H1 (cell line): ENCODE measurements around the gene FAM171A1. TPM values are rescaled to one million over a fixed set of nuclear protein-coding genes. Genes with fewer than 3 reads are reported as not detected.
"Not testable (repeated sequence)": the region's sequence is repeated elsewhere in the genome, so short reads cannot be mapped to it uniquely, and the experiment has no call there.

ENCODE experiments used
- CTCF ChIA-PET: fragments of 300-600 bp; sonication (Branson Sonifier 250); formaldehyde crosslinking; loops from one replicate; lab custom pipeline; 2021; ENCODE audit not compliant: partially characterized antibody; lab: Charles Lee
- POLR2A ChIA-PET: fragments of 300-600 bp; sonication (Branson Sonifier 250); formaldehyde crosslinking; loops from one replicate; lab custom pipeline; 2021; ENCODE audit warnings: inconsistent platforms; ENCODE audit not compliant: partially characterized antibody; lab: Charles Lee
- DNase-seq, 2 experiments: peaks; one replicate each; pipeline versions ENCODE4 v3.0.0 to v3.0.0-alpha.2; 2010 to 2022; ENCODE audit warnings: low spot score in 2 of 2, low read depth in 1 of 2, mixed read lengths in 1 of 2
- FAIRE-seq: peaks from 2 replicates; lab custom pipeline; 2011; peaks lifted over from hg19 to GRCh38; lab: Jason Lieb, UNC
- H2AFZ ChIP-seq: 2 replicates; pipeline ENCODE4 v1.8.1; 2012; ENCODE audit warnings: low read length, inconsistent platforms
- H2AK5ac ChIP-seq: 2 replicates; pipeline ENCODE4 v1.6.1; 2013; ENCODE audit warnings: low read depth, low read length
- H2BK120ac ChIP-seq: replicated peaks from 2 replicates; pipeline ENCODE3; 2013; ENCODE audit warnings: low read depth, low read length, inconsistent platforms
- H2BK12ac ChIP-seq: 2 replicates; pipeline ENCODE4 v1.6.1; 2013; ENCODE audit warnings: low read depth, low read length
- H2BK15ac ChIP-seq: 2 replicates; pipeline ENCODE4 v1.6.1; 2013; ENCODE audit warnings: low read length
- H2BK20ac ChIP-seq: 2 replicates; pipeline ENCODE4 v1.6.1; 2013; ENCODE audit warnings: low read length
- H2BK5ac ChIP-seq: 2 replicates; pipeline ENCODE4 v1.6.1; 2013; ENCODE audit warnings: low read depth, low read length
- H3K14ac ChIP-seq: 2 replicates; pipeline ENCODE4 v1.6.1; 2013; ENCODE audit warnings: inconsistent platforms; ENCODE audit not compliant: insufficient read length
- H3K18ac ChIP-seq: 2 replicates; pipeline ENCODE4 v1.6.1; 2013; ENCODE audit warnings: low read length; ENCODE audit errors: extremely low read depth
- H3K23ac ChIP-seq: 2 replicates; pipeline ENCODE4 v1.6.1; 2013; ENCODE audit warnings: inconsistent platforms; ENCODE audit not compliant: insufficient read length
- H3K23me2 ChIP-seq: 2 replicates; pipeline ENCODE4 v1.6.1; 2013; ENCODE audit warnings: low read depth, low read length
- H3K27ac ChIP-seq: 2 replicates; pipeline ENCODE4 v1.6.1; 2011; ENCODE audit warnings: low read depth, low read length, inconsistent platforms
- H3K27me3 ChIP-seq, 4 experiments: replicated peaks in 1 of 4; 1 replicate in 1 of 4; 2 replicates in 3 of 4; pipeline versions ENCODE4 v1.6.1 to v1.8.1; 2011 to 2013; ENCODE audit warnings: low read length in 3 of 4, mild to moderate bottlenecking in 3 of 4, inconsistent platforms in 2 of 4, mixed read lengths in 2 of 4, moderate library complexity in 1 of 4; ENCODE audit not compliant: control insufficient read depth in 3 of 4, insufficient read depth in 3 of 4; ENCODE audit errors: extremely low read depth in 1 of 4
- H3K36me3 ChIP-seq, 4 experiments: 2 replicates each; pipeline versions ENCODE4 v1.6.1 to v1.8.1; 2011 to 2013; ENCODE audit warnings: mild to moderate bottlenecking in 4 of 4, low read length in 3 of 4, moderate library complexity in 2 of 4, control low read depth in 1 of 4, inconsistent platforms in 1 of 4; ENCODE audit not compliant: insufficient read depth in 4 of 4, control insufficient read depth in 2 of 4
- H3K4ac ChIP-seq: replicated peaks from 2 replicates; pipeline ENCODE3; 2013; ENCODE audit warnings: low read length, low read depth, mixed read lengths, inconsistent platforms; ENCODE audit not compliant: insufficient read length
- H3K4me1 ChIP-seq, 4 experiments: replicated peaks in 1 of 4; 1 replicate in 1 of 4; 2 replicates in 3 of 4; pipeline versions ENCODE4 v1.6.1 to v1.8.1; 2011 to 2013; ENCODE audit warnings: low read length in 3 of 4, inconsistent platforms in 2 of 4, mixed read lengths in 1 of 4; ENCODE audit not compliant: insufficient read depth in 4 of 4, control insufficient read depth in 3 of 4
- H3K4me2 ChIP-seq, 2 experiments: 2 replicates each; pipeline versions ENCODE4 v1.6.1 to v1.8.1; 2011 to 2013; ENCODE audit warnings: low read depth in 2 of 2, low read length in 2 of 2, control low read depth in 1 of 2, inconsistent platforms in 1 of 2, mild to moderate bottlenecking in 1 of 2; ENCODE audit not compliant: insufficient read depth in 1 of 2
- H3K4me3 ChIP-seq, 4 experiments: fragments of 200-600, 300-600 bp in 1 of 4; sonication (generic), shearing (Covaris generic), sonication (Bioruptor Twin) in 1 of 4; 2 replicates each; pipeline versions ENCODE4 v1.5.1 to v1.8.1; 2011 to 2016; ENCODE audit warnings: low read length in 4 of 4, low read depth in 3 of 4, control low read depth in 2 of 4, inconsistent platforms in 2 of 4, mild to moderate bottlenecking in 2 of 4, mixed read lengths in 1 of 4, moderate library complexity in 1 of 4; ENCODE audit not compliant: insufficient read depth in 2 of 4; ENCODE audit errors: extremely low read depth in 1 of 4
- H3K56ac ChIP-seq: replicated peaks from 2 replicates; pipeline ENCODE3; 2013; ENCODE audit warnings: low read depth, mild to moderate bottlenecking, mixed read lengths, low read length, inconsistent platforms; ENCODE audit not compliant: insufficient read length
- H3K79me1 ChIP-seq: 2 replicates; pipeline ENCODE4 v1.6.1; 2013; ENCODE audit warnings: low read depth, low read length, control low read depth
- H3K79me2 ChIP-seq, 2 experiments: 2 replicates each; pipeline versions ENCODE4 v1.6.1 to v1.8.1; 2012 to 2013; ENCODE audit warnings: low read length in 2 of 2, mild to moderate bottlenecking in 2 of 2, inconsistent platforms in 1 of 2; ENCODE audit not compliant: insufficient read depth in 2 of 2, control insufficient read depth in 1 of 2
- H3K9ac ChIP-seq, 4 experiments: replicated peaks in 1 of 4; 1 replicate in 1 of 4; 2 replicates in 3 of 4; pipeline versions ENCODE4 v1.6.1 to v1.8.1; 2011 to 2013; ENCODE audit warnings: low read depth in 3 of 4, low read length in 3 of 4, control low read depth in 2 of 4, mild to moderate bottlenecking in 2 of 4, moderate library complexity in 2 of 4, inconsistent platforms in 1 of 4; ENCODE audit errors: extremely low read depth in 1 of 4
- H3K9me3 ChIP-seq, 2 experiments: 2 replicates each; pipeline versions ENCODE4 v1.6.1 to v1.8.1; 2012 to 2013; ENCODE audit warnings: mild to moderate bottlenecking in 2 of 2, moderate library complexity in 2 of 2, control low read depth in 1 of 2, inconsistent platforms in 1 of 2, low read depth in 1 of 2, low read length in 1 of 2, mixed read lengths in 1 of 2; ENCODE audit not compliant: insufficient read depth in 2 of 2
- H4K20me1 ChIP-seq, 2 experiments: replicated peaks in 1 of 2; 2 replicates each; pipeline versions ENCODE3 to v1.8.1; 2011 to 2013; ENCODE audit warnings: inconsistent platforms in 2 of 2, low read length in 2 of 2, mild to moderate bottlenecking in 1 of 2; ENCODE audit not compliant: insufficient read depth in 2 of 2, control insufficient read depth in 1 of 2
- H4K5ac ChIP-seq: 2 replicates; pipeline ENCODE4 v1.6.1; 2013; ENCODE audit warnings: low read length, low read depth, mixed read lengths, inconsistent platforms; ENCODE audit not compliant: insufficient read length
- H4K8ac ChIP-seq: 2 replicates; pipeline ENCODE4 v1.8.0; 2013; ENCODE audit warnings: mild to moderate bottlenecking, moderate library complexity, low read length, inconsistent platforms; ENCODE audit not compliant: insufficient read depth; ENCODE audit errors: extremely low read depth
- H4K91ac ChIP-seq: replicated peaks from 2 replicates; pipeline ENCODE3; 2013; ENCODE audit warnings: low read length, mixed read lengths, inconsistent platforms; ENCODE audit not compliant: insufficient read length
- WGBS, 2 experiments: shearing (Covaris generic) in 1 of 2; methylation state at CpG; one replicate each; pipeline versions ENCODE4 v1.1.6 to v1.1.7; 2013 to 2015; ENCODE audit warnings: low lambda C conversion rate in 2 of 2, mixed read lengths in 2 of 2, inconsistent platforms in 1 of 2, low coverage in 1 of 2, missing lambda C conversion rate in 1 of 2; ENCODE audit not compliant: insufficient replicate concordance in 2 of 2, insufficient coverage in 1 of 2, insufficient read length in 1 of 2; ENCODE audit errors: extremely low coverage in 1 of 2, missing lambda C conversion rate in 1 of 2; 5-methylcytosine and 5-hydroxymethylcytosine counted together
- polyA plus RNA-seq, 7 experiments: library from polyadenylated mRNA; depleted of rRNA in 3 of 7; stranded (reverse) in 5 of 7; unstranded in 2 of 7; fragments of >200 nt in 5 of 7; fragments of 200-250 nt in 2 of 7; gene quantifications; 1 replicate in 5 of 7; 2 replicates in 1 of 7; 4 replicates in 1 of 7; pipeline versions ENCODE4 v1.2.1 to v1.2.3, GENCODE V29; 2011 to 2013; ENCODE audit warnings: missing spikeins in 2 of 7, mixed read lengths in 2 of 7
- total RNA-seq: library from RNA; stranded (reverse); fragmentation: NEBNext Ultra II Directional; extraction: Animal tissue kit (Norgen Biotek cat#: 25700); gene quantifications from 2 replicates; pipeline ENCODE4 v1.2.1, GENCODE V29; 2021

Gene FAM171A1
- total and polyA plus RNA-seq, 2 of the 8 experiments (the other 6 are each of a cell fraction or from before 2014, with no cell fraction given): 26.6 to 42.1 TPM

DNA sequence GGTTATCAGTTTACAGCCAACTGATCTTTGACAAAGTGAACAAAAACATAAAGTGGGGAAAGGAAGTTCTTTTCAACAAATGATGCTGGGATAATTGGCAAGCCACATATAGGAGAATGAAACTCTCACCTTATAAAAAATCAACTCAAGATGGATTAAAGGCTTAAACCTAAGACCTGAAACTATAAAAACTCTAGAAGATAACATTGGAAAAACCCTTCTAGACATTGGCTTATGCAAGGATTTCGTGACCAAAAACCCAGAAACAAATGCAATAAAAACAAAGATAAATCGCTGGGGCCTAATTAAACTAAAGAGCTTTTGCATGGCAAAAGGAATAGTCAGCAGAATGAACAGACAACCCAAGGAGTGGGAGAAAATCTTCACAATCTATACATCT is 38.3 kb upstream of the FAM171A1 start:
- FAIRE-seq, H3K18ac ChIP-seq, H3K14ac ChIP-seq, H3K4ac ChIP-seq, H3K4me1 ChIP-seq, H4K20me1 ChIP-seq, H4K91ac ChIP-seq, H4K8ac ChIP-seq, H2BK15ac ChIP-seq, H3K23me2 ChIP-seq, H2BK20ac ChIP-seq, H3K79me2 ChIP-seq, H3K36me3 ChIP-seq, H2AFZ ChIP-seq, H3K4me2 ChIP-seq, H3K9ac ChIP-seq, H3K9me3 ChIP-seq, H3K27me3 ChIP-seq, DNase-seq, POLR2A ChIA-PET, H3K27ac ChIP-seq, H3K4me3 ChIP-seq, H2BK120ac ChIP-seq, H3K56ac ChIP-seq, H2AK5ac ChIP-seq, H2BK12ac ChIP-seq, H3K23ac ChIP-seq, H4K5ac ChIP-seq, H3K79me1 ChIP-seq, H2BK5ac ChIP-seq: not testable (repeated sequence)
- CTCF ChIA-PET: interaction anchor here (1.2 kb wide), 1 partner anchor 11 kb away, joined by 3 read pairs; no protein-coding TSS in a partner anchor
- 83% methylated on average over 2 of the region's 2 CpGs; no CpG with 5 or more reads in 1 of the 2 experiments for whole genome bisulfite sequencing, 2 experiments
